Tongue (tissue), 2 donors: ENCODE measurements around the gene ZDHHC11B. TPM values are rescaled to one million over a fixed set of nuclear protein-coding genes. Genes with fewer than 3 reads are reported as not detected.
"Not testable (repeated sequence)": the region's sequence is repeated elsewhere in the genome, so short reads cannot be mapped to it uniquely, and the experiment has no call there.

ENCODE experiments used
- DNase-seq: peaks from one replicate; pipeline ENCODE4 v3.0.0-alpha.2; 2015
- total RNA-seq: library from RNA; depleted of rRNA; stranded (reverse); fragments of >200 nt; gene quantifications from one replicate; pipeline ENCODE4 v1.2.3, GENCODE V29; 2014

The ZDHHC11B gene
- total RNA-seq, 1 donor from 2014 or later, result 5.3 TPM

DNA sequence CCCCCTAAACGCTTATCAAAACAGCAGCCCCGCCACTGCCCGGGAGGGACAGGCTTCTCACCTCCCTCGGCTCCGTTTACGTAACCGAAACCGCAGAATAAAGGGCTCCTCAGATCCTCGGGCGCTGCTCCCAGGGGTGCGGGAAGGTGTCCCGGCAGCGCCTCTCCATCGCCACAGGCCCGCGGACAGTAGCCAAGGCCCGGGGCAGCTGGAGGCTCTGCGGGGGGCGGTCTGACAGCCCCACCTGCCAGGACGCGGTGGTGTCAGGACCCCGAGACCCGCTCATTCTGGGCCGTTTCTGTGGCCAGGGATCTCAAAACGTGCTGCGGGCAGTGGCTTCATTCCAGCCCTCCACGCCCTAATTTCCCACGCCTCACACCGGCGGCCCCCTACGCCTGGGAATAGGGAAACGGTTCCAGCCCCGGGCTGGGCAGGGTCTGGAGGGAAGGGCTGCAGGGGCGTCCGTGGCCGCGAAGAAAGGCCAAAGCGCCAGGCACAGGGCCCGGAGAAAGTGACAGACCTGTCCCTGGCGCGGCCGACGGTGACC is 575 bp downstream of the ZDHHC11B start:
- not testable (repeated sequence) for DNase-seq

DNA sequence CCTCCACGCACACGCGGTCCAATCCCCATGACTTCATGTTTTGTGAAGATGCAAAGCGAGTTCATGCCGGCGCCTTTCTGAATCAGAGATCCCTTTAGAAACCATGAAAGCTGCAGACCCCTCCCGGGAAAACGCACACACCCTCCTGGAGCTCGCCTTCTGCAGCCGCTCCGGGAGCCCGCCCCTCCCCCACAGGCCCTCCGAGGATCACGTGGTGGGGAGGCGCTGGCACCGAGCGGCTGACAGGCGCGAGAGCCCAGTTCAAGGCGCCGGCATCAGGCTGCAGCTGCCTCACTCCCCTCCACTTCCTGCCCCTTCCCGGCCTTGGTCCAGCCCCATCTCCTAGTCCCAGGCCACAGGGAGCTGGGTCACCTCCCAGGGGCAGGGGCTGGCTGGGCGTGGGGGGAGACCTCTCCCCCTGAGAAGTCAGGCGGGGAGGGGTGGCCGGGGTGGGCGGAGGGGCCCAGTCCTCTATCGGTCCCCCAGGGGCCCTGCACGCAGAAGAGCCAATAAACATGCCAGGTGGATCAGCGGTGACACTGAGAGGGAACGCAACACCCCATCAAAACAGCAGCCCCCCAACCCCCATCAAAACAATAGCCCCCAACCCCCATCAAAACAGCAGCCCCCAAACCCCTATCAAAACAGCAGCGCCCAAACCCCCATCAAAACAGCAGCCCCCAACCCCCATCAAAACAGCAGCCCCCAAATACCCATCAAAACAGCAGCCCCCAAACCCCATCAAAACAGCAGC is 1.3 kb downstream of the ZDHHC11B start:
- DNase-seq, result not testable (repeated sequence)

DNA sequence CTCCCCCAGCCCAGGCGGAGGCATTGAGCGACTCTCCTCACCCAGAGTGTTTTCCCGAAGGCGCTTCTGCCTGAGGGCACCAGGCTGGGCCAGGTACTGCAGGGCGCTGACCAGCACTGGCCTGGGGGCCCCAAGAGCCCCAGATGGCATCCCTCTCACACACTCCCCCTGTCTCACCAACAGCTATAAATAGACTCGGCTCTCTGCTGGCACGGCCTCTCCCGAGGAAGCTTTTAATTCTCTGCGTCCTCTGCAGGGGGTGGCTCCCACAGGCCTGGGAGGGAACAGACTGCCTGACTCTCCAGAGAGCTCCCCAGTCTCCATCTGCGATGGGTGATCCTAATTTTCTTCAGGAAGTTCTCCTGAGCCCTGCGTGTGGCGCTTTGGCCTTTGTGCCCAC is 2.2 kb downstream of the ZDHHC11B start:
- DNase-seq, result not testable (repeated sequence)

DNA sequence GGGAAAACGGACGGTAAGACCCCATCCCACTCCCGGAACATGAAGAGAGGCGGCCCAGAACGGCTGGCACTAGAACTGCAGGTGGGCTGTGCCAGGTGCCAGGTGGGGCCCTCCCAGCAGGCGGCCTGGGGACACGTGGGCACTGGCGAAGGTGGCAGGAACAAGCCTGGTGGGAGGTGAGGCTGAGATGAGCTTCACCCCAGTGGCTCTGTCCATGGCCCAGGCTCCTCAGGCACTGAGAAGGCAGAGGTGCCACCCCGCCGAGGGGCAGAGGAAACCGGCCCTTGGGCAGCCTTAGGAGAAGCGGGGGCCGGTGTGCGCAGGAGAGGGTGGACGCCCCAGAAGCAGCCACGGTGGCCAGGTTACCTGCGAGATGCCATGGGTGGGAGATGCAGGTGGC is 4.0 kb downstream of the ZDHHC11B start:
- DNase-seq, result not testable (repeated sequence)

DNA sequence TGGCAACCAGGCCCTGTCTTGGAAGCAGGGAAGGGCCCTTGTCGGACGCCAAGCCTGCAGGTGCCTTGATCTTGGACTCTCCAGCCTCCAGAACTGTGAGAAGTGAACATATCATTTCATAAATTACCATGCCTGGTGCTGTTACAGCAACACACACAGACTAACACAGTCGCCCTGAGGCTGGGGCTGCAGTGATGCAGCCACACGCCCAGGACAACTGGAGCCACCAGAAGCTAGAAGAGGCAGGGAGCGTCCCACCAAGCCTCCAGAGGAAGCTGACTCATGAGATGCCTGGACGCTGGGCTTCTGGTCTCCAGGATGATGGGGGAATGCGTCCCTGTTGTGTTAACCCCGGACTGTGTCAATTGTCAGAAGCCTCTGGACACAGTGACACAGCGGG is 5.6 kb downstream of the ZDHHC11B start:
- not testable (repeated sequence) for DNase-seq

GRCh38 chr5:778421-778820 is 6.1 kb downstream of the ZDHHC11B start:
- not testable (repeated sequence) for DNase-seq

DNA sequence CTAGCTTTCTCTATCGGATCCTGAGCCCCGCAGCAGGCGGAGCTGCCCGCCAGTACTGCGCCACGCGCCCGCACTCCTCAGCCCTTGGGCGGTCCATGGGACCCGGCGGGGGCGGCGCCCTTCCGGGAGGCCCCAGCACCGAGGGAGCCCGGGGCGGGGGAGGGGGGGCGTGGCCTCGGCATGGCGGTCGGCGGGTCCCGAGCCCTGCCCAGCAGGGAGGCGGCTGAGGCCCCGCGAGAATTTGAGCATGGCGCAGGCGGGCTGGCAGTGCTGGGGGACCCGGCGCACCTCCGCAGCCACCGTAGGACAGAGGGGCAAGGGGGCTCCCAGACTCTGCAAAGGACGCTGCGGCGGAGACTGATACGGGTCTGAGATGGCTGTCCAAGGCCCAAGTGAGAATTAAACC is 6.8 kb downstream of the ZDHHC11B start:
- DNase-seq, result no peak

DNA sequence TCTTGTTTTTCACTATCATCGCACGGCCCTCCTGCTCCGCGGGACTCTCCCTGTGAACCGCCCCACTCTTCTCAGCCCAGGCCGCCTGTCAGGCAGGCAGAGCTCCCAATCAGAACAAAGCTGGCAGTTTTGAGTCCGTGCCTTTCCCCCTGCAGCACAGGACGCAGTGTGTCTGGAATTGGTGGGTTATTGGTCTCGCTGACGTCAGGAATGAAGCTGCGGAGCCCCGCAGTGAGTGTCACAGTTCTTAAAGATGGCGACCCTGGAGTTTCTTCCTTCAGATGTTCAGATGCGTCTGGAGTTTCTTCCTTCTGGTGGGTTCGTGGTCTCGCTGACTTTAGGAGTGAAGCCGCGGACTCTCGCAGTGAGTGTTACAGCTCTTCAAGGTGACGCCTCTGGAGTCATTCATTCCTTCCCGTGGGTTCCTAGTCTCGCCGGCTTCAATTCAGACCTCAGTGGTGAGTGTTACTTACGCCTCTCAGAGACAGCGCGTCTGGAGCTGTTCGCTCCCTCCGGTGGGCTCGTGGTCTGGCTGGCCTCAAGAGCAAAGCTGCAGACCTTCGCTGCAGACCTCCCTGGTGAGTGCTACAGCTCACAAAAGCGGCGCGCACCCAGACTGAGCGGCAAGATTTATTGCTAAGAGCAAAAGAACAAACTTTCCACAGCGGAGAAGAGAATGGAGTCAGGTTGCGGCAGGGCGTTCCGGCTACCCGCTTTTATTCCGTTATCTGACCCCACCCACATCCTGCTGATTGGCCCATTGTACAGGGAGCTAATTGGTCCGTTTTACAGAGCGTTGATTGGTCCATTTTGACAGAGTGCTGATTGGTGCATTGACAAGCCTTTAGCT is 7.4 kb downstream of the ZDHHC11B start:
- peak; percentile 36 for DNase-seq

DNA sequence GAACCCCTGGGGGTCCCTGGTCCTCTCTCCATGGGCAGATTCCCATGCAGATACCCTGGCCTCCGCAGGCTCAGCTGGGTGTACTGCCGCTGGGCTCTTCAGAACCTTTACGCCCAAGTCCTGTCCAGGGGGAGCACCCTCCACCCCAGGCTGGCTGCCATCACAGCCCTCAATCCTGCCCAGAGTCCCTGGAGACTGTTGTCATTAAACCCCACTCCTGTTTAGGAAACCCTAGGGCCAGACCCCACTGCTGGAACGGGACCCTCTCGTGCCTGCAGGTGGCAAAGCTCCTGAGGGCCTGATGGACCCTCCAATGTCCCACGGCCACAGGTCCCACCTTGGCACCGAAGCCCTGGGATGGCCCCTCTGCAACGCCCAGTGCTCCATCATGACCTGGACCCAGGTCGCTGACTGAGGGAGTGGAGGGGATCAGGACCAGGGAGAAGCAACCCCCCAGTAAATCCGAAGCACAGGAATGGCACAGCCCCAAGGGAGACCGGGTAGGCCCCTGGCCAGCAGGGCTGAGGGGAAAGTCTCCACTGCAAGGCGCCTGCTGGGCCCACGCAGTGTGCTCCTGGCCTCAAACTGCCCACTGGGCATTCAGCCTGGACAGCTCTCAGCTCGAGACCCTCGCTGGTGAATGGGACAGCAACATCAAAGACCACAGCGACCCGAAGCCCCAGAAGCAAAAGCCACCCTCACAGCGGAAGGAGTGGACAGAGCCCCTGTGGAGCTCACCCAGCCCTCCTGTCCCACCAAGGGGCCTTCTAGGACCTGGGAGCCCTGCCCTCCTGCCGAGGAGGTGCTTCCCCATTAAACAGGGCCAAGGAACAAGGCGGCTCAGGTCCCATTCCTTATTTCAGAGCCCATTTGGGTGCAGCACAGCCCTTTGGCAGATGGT is 8.3 kb downstream of the ZDHHC11B start:
- no peak for DNase-seq

DNA sequence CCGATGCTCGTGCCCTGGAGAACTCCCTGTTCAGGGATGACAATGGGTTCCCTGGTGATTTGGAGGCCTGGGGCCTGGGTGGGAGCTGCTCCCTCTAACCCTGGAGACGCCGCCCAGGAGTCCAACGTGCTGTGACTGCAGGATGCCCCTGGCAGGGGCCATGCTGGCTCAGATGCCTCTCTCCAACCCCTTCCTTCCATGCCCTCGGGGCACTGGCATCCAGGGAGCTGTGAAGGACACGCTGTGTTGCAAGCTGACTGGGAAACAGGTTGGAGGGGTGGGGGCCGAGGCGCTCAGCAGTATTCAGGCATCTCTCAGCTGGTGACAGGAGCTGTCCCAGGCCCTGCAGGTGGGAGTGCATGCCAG is 9.0 kb downstream of the ZDHHC11B start:
- not testable (repeated sequence) for DNase-seq

DNA sequence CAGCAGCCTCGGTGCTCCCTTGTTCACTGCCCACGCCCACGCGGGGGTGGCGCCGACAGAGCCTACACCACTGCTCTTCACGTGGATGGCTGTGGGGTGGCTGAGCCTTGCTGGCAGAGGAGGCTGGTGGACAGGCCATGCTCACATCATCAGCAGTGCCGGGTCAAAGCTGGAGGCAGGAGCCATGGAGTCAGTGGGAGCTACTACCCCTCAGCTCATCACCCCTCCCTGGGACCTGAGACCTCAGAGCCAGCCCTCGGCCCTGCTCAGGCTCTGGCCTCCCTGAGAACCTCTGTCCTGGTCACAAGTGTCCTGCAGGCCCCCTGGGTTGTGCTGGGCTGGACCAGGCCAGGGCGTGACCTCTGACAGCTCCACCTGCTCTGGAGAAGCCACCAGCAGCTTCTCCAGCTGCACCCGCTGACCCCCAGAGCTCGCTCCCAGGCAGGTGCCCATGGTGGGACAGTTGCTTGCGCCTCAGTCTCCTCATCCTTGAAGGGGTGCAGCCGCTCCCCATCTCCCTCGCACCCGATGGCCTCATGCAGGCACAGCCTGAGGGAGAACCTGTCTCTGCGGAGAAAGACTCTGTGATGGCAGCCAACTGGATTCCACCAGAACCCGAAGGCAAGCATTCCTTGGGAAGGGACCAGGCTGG is 9.5 kb downstream of the ZDHHC11B start:
- DNase-seq, result not testable (repeated sequence)

DNA sequence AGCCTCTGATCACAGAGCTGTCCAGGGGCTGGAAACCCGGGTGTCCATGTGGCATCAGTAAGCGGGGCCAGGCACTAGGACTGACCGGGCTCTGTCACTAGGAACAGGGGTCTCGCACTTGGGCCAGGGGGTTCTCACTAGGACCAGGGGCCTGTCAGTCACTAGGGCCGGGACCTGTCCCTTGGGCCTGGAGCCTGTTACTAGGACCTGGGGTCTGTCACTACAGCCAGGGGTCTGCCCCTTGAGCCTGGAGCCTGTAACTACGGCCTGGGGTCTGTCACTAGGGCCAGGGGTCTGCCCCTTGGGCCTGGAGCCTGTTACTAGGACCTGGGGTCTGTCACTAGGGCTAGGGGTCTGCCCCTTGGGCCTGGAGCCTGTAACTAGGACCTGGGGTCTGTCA is 10.2 kb downstream of the ZDHHC11B start:
- not testable (repeated sequence) for DNase-seq

- no peak for DNase-seq
Observed at GRCh38 chr5:773517-774264, 10.8 kb downstream of the ZDHHC11B start.

- DNase-seq, result not testable (repeated sequence)
Observed at GRCh38 chr5:772931-773330, 11.6 kb downstream of the ZDHHC11B start.

DNA sequence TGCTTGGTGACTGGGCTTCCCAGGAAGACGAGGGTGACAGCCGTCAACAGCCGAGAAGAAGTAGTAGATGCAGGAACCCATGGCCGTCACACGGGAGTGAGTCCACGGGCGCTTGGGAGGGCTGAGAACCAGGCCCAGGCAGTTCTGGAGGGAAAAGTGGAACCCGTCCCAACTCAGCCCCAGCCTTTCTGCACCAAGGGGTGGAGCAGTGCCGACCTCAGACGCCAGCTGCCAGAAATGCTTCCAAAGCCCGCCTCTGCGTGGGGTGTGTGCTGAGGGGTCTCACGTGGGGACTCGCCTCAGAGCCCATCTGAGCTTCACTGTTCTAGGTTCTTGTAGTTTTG is 12.0 kb downstream of the ZDHHC11B start:
- DNase-seq, result not testable (repeated sequence)

DNA sequence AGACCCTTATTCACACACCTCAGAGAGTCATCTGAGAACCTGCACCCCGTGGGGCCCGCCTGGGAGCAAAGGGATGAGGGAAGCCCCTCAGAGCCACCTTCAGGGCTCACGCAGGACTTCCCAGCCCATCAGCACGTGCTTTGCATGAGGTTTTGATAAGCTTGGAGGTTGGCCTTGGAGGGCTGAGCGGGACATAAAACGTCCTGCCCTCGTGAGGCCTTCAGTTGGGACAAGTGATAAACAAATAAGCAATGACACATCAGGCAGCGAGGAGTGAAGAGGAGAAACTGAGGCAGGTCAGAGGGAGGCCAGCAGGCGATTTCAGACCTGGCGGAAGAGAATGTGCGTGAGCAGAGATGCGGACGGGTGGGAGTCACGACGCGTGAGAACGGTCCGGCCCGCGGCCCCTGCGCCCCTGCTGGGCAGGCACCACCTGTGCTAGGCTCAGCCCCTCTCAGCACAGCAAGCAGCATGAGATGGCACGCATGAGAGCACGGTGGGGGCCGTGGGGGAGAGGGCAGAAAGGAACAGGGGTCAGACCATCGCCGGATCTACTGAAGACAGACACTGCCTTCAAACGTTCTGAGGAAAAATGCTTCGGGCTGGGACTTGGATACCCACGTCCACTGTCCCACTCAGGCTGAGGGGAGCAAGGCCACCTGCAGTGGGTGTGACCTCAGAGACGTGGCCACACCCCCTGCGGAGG is 12.5 kb downstream of the ZDHHC11B start:
- DNase-seq, result not testable (repeated sequence)

DNA sequence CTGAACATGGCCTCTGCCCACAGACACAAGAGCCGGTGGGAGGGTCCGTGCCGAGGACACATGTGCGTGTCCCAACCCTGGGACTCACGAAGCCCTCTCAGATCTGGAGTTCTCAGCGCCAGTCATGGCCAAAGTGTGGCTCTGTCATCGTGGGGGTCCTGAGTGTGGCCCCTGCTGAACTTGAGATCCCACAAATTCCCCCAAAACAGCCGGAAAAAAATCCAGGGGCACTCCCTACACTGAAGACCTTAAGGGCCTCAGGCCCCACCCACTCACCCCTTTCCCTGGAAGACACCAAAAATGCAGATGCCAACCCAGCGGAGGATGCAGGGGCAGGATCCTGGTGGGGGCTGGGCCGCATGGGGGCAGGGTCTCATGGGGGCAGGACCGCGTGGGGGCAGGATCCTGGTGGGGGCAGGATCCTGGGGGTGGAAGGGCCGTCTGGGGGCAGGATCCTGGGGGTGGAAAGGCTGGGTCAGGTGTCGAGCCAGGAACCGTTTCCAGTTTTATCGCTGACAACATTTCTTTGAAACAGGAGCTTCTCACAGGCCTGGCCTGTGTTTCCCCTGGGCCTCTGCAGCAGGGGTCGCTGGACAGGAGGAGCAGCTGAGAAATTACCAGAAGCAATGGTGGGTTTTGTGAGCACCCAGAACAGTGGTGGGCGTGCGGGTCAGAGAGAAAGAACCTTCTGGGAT is 13.3 kb downstream of the ZDHHC11B start:
- DNase-seq, result not testable (repeated sequence)

- not testable (repeated sequence) for DNase-seq
Observed at GRCh38 chr5:770585-770984, 13.9 kb downstream of the ZDHHC11B start.

GRCh38 chr5:769485-770145 is 14.9 kb downstream of the ZDHHC11B start:
- DNase-seq, result not testable (repeated sequence)
